ENCODE measurements around the gene PTTG1IP. TPM values are rescaled to one million over a fixed set of nuclear protein-coding genes. Genes with fewer than 3 reads are reported as not detected.

Gene PTTG1IP
- total RNA-seq, 2 experiments from 2014 or later = 80.3 to 82.6 TPM

DNA sequence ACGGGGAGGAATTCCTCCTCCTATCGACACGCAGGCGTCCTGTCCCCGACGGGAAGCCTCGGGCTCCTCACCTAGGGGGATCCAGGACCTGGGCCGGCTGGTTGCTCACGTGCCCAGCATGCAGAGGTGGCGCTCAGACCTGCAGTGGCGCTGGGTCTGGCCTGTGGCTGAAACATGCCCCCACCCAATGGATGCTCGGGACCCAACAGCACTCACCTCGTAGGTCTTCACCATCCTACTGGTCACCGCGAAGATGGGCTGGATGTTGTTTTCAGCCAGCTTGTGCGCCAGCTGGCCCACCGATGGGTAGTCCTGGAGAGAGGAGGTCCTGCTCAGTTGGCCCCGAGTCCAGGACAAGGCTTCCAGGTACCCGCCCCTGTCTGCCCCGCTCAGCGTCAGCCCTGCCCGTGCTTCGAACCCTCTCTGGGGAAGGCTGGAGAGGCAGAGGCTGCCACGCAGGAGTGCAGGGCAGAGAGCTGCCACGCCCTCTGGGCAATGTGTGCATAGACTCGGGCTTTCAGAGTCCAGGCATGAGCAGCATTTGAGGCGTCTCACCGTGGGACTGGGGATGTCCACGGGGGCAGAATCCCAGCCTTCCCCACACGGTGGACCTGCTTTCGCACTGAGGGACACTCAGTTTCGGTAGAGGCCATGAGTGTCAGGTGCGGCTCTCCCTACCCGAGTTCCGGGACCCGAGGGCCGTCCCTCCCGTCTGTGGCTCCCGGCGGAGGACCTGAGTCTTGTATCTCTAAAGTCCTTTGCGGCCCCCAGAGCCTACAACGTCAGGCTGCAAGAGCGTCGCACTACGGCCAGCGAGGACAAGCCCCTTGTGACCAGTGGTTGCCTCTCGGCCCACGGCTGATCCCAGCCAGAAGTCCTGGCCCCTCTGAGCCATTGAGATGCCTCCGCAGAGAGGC is 25.6 kb upstream of the PTTG1IP start:
- H3K36me3 Mint-ChIP-seq (ENCODE audit: low read depth) = peaks cover 75% of the 10 kb centered on the region
- no peak overlapping the region for H3K27ac Mint-ChIP-seq
- ChIA-PET POLR2A (interaction anchor here (1.3 to 5.3 kb wide), 6 partner anchors 7 to 23 kb away, joined by 4 to 38 read pairs (median 9); partner anchors contain the start of gene ITGB2), CTCF (interaction anchor here (1.3 to 2.1 kb wide), 2 partner anchors 12 to 34 kb away, joined by 6 to 8 read pairs; no protein-coding TSS in a partner anchor)
- DNase-seq = no peak
- H3K27me3 Mint-ChIP-seq = no peaks in the 10 kb centered on the region
- H3K4me1 Mint-ChIP-seq = peaks cover 10% of the 10 kb centered on the region
- no peak overlapping the region for H3K4me3 Mint-ChIP-seq
- no peaks in the 10 kb centered on the region for H3K9me3 Mint-ChIP-seq

DNA sequence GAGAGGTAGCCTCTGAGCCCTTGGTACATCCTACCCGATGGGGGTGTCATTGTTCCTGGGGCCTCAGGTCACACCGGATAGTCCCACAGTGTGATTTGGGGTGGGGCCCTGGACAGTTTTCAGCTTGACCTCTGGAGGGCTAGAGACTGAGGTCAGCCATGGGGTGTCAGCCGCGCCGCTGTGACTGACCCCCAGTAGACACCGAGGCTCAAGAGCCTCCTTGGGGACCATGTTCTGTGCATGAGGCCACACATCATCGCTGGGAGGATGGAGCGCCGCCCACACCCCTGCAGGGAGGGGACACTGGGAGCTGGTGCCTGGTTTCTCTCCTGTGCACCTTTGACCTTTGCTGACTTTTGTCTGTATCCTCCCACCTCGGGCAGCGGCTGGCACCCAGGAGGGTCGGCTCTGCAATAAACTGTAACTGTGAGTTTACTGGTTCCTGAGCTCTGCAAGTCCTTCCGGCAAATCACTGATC is 24.6 kb upstream of the PTTG1IP start:
- H3K9me3 Mint-ChIP-seq = no peaks in the 10 kb centered on the region
- H3K27ac Mint-ChIP-seq = no peak overlapping the region
- peaks cover 18% of the 10 kb centered on the region for H3K4me1 Mint-ChIP-seq
- no peaks in the 10 kb centered on the region for H3K27me3 Mint-ChIP-seq
- DNase-seq = no peak
- H3K36me3 Mint-ChIP-seq (ENCODE audit: low read depth) = peaks cover 75% of the 10 kb centered on the region
- CTCF ChIA-PET = interaction anchor here (1.3 to 2.1 kb wide), 2 partner anchors 13 to 35 kb away, joined by 6 to 8 read pairs; no protein-coding TSS in a partner anchor
- POLR2A ChIA-PET = interaction anchor here (0.9 to 5.3 kb wide), 12 partner anchors 8 to 42 kb away, joined by 3 to 38 read pairs (median 8); partner anchors contain the start of genes ITGB2, PTTG1IP and SLX9
- H3K4me3 Mint-ChIP-seq = no peak overlapping the region

DNA sequence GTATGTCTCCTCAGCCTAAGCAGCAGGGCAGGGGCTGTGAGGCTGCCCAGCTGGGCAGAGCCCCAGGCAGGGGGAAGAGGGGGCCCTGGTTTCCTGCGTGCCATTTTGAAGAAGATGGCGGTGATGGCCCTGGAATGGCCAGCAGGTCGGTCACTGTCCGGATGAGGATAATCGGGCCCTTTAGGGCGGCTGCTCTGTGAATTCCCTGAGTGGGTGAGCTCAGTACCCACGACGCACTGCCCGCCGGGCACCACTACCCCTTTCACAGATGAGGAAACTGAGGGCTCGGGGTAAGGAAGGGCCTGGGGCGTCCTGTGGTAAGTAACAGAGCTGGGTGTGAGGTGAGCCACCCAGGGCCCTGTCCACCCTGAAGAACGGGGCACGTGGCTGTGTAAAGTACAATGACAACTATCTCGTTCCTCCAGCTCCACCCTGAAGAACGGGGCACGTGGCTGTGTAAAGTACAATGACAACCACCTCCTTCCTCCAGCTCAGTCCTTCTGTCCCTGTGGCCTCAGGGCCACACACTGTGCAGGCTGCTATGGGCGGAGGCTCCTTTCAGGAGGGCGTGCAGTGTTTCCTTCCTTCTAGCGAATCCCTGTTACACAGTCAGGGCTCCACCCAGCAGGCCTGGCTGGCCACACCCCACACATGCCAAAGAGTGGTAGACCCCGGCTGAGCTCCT is 24.0 kb upstream of the PTTG1IP start:
- no peak for DNase-seq
- Mint-ChIP-seq H3K4me3 (no peak overlapping the region), H3K36me3 (ENCODE audit: low read depth) (peaks cover 75% of the 10 kb centered on the region), H3K27ac (peak overlapping the region; percentile 48), H3K27me3 (no peaks in the 10 kb centered on the region), H3K4me1 (peaks cover 20% of the 10 kb centered on the region), H3K9me3 (no peaks in the 10 kb centered on the region)
- ChIA-PET POLR2A (interaction anchor here (0.9 to 5.3 kb wide), 11 partner anchors 9 to 42 kb away, joined by 3 to 38 read pairs (median 8); partner anchors contain the start of genes ITGB2, PTTG1IP and SLX9), CTCF (interaction anchor here (1.3 to 2.1 kb wide), 2 partner anchors 13 to 35 kb away, joined by 6 to 8 read pairs; no protein-coding TSS in a partner anchor)

DNA sequence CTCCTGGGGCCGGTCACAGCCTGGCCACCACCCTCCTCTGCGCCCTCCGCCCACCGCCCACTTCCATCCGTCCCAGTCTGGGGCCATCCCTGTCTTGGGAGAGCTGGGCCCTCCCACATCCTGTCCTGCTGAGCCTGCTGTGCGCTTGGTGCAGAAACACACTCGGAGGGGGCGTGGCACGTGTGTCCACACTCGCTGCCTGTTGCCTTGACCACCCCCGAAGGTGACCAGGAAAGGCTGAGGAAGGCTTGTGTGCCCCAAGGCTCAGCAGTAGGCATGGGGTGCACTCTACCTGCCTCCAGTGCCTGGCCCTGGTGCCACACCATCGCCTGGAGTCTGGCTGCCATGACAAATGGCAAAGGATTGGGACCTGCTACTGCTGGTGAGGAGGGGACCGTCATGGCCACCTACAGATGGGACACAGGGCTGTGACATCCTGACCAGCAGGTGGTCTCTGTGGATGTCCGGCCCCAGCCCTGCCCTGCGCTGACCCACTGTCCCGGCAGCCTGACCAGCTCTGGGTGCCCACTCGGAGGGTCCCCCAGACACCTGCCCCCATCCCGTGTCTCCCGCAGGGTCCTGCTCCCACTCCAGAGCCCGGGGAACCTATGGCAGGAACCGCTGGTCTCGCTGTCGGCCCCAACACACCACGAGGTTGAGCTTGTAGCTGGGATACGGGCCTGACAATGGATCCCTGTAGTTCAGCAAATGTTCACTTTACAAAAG is 23.2 kb upstream of the PTTG1IP start:
- peaks cover 68% of the 10 kb centered on the region for H3K36me3 Mint-ChIP-seq (ENCODE audit: low read depth)
- no peak overlapping the region for H3K27ac Mint-ChIP-seq
- H3K4me1 Mint-ChIP-seq = peaks cover 20% of the 10 kb centered on the region
- H3K4me3 Mint-ChIP-seq = no peak overlapping the region
- ChIA-PET POLR2A (interaction anchor here (1.0 to 5.3 kb wide), 9 partner anchors 10 to 31 kb away, joined by 3 to 38 read pairs (median 8); partner anchors contain the start of gene PTTG1IP), CTCF (interaction anchor here (0.9 to 2.1 kb wide), 3 partner anchors 14 to 35 kb away, joined by 3 to 8 read pairs (median 3); no protein-coding TSS in a partner anchor)
- no peak for DNase-seq
- H3K27me3 Mint-ChIP-seq = no peaks in the 10 kb centered on the region
- no peaks in the 10 kb centered on the region for H3K9me3 Mint-ChIP-seq

DNA sequence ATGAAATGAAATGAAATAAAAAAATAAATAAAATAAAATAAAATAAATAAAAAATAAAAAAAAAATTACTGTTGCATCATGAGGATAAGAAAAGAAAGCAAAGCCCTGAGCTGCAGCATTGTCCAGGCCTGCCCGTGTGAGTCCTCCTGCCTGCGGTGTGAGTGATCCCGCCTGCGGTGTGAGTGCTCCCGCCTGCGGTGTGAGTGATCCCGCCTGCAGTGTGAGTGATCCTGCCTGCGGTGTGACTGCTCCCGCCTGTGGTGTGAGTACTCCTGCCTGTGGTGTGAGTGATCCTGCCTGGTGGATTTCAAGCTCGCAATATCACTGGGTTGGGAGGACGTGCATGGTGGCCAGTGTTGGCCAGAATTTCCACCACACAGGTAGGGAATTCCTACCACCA is 22.4 kb upstream of the PTTG1IP start:
- H3K27ac Mint-ChIP-seq = no peak overlapping the region
- POLR2A ChIA-PET = interaction anchor here (1.0 to 5.3 kb wide), 5 partner anchors 10 to 24 kb away, joined by 4 to 38 read pairs (median 10); no protein-coding TSS in a partner anchor
- H3K4me1 Mint-ChIP-seq = peaks cover 20% of the 10 kb centered on the region

DNA sequence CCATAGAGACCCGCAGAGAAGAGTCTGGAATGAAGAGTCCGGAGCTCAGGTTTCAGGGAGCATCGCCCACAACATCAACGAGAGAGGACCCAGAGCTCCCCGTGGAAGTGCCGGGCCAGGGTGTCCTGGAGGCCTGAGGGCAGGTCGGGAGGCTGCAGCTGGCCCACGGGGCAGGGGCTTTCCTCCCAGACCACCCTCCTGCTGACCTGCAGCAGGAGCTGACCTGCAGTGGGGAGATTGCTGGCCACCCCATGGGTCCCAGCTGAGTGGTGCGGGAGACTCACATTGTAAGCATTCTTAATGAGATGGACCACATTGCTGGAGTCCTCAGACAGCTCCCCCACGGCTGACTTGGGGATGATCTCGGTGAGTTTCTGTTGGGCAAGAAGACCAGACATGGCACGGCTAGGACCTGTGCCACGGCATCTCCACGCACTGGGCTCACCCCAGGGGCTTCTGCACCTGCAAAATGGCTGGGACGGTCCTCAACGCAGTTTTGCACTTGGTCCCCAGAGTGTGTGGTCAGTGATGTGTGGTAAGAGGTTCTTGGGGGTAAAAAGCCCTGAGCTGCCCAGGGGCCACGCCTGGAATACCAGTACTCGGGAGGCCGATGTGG is 21.3 kb upstream of the PTTG1IP start:
- peaks cover 20% of the 10 kb centered on the region for H3K4me1 Mint-ChIP-seq
- peaks cover 66% of the 10 kb centered on the region for H3K36me3 Mint-ChIP-seq (ENCODE audit: low read depth)
- H3K4me3 Mint-ChIP-seq = no peak overlapping the region
- ChIA-PET CTCF (interaction anchor here (1.0 to 3.4 kb wide), 5 partner anchors 8 to 36 kb away, joined by 3 to 30 read pairs (median 4); partner anchors contain the start of gene PTTG1IP), POLR2A (interaction anchor here (1.4 to 5.3 kb wide), 6 partner anchors 10 to 37 kb away, joined by 5 to 38 read pairs (median 8); partner anchors contain the start of gene PTTG1IP)
- no peaks in the 10 kb centered on the region for H3K9me3 Mint-ChIP-seq
- H3K27me3 Mint-ChIP-seq = no peaks in the 10 kb centered on the region
- peak overlapping the region; percentile 14 for H3K27ac Mint-ChIP-seq
- no peak for DNase-seq

More for the DNA sequence above, 22.4 kb upstream of the PTTG1IP start:
- H3K9me3 Mint-ChIP-seq = no peaks in the 10 kb centered on the region
- H3K27me3 Mint-ChIP-seq = no peaks in the 10 kb centered on the region
- peaks cover 63% of the 10 kb centered on the region for H3K36me3 Mint-ChIP-seq (ENCODE audit: low read depth)
- H3K4me3 Mint-ChIP-seq = no peak overlapping the region
- no peak for DNase-seq
- CTCF ChIA-PET = interaction anchor here (0.9 to 1.4 kb wide), 2 partner anchors 31 to 36 kb away, joined by 3 read pairs; no protein-coding TSS in a partner anchor

DNA sequence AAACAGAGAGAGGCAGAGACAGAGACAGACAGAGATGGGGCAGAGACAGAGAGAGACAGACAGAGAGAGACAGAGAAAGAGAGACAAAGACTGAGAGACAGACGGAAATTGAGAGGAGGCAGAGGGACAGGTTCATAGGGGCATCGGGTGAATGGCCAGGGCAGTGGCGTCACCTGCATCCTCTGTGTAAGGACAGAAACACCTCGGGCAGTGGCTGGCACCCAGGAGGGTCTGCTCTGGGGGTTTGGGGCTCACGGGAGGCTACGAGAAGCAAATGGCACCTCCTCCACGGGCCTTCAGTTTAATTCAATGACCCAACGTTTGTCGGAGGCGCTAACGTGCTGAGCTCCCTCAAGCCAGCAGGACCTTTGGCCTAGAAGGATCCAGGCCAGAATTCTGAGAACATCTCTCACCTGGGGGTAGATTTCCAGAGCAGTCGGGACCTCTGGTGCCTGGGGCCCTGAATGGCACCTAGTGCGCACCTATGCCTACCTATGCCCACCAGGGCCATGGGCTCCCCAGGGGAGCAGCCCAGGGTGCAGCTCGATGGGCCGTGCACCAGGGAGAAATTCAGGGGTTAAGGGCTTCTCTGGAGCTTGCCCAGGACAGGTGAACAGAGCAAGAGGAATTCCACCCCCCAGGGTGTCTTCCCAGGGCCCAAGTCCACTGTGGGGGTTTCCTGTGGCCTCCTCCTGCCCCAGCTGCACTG is 20.6 kb upstream of the PTTG1IP start:
- peaks cover 20% of the 10 kb centered on the region for H3K4me1 Mint-ChIP-seq
- ChIA-PET POLR2A (interaction anchor here (1.0 to 5.3 kb wide), 9 partner anchors 10 to 50 kb away, joined by 3 to 38 read pairs (median 8); partner anchors contain the start of gene PTTG1IP), CTCF (interaction anchor here (1.0 to 3.4 kb wide), 7 partner anchors 8 to 37 kb away, joined by 3 to 30 read pairs (median 4); partner anchors contain the start of gene PTTG1IP)
- H3K36me3 Mint-ChIP-seq (ENCODE audit: low read depth) = peaks cover 63% of the 10 kb centered on the region
- no peak overlapping the region for H3K4me3 Mint-ChIP-seq
- DNase-seq = no peak
- no peaks in the 10 kb centered on the region for H3K27me3 Mint-ChIP-seq
- no peaks in the 10 kb centered on the region for H3K9me3 Mint-ChIP-seq
- H3K27ac Mint-ChIP-seq = peak overlapping the region; percentile 36

DNA sequence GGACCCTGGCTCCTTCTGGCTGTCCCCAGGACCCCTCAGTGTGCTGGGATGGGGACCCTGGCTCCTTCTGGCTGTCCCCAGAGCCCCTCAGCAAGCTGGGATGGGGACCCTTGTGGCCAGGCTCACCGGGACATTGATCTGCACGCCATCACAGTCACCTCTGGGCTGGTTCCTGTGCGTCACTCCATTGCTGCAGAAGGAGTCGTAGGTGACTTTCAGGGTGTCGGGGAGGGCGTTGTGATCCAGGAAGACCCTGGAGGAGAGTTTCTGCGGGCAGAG is 19.7 kb upstream of the PTTG1IP start:
- peak overlapping the region; percentile 36 for H3K27ac Mint-ChIP-seq
- DNase-seq = no peak
- ChIA-PET CTCF (interaction anchor here (1.3 to 3.4 kb wide), 8 partner anchors 17 to 92 kb away, joined by 4 to 30 read pairs (median 6); partner anchors contain the start of genes PTTG1IP and UBE2G2), POLR2A (interaction anchor here (1.0 to 3.2 kb wide), 7 partner anchors 19 to 50 kb away, joined by 3 to 18 read pairs (median 8); partner anchors contain the start of genes PTTG1IP and SLX9)
- no peaks in the 10 kb centered on the region for H3K27me3 Mint-ChIP-seq
- H3K4me3 Mint-ChIP-seq = no peak overlapping the region
- no peaks in the 10 kb centered on the region for H3K9me3 Mint-ChIP-seq
- H3K36me3 Mint-ChIP-seq (ENCODE audit: low read depth) = peaks cover 56% of the 10 kb centered on the region
- H3K4me1 Mint-ChIP-seq = peaks cover 15% of the 10 kb centered on the region

DNA sequence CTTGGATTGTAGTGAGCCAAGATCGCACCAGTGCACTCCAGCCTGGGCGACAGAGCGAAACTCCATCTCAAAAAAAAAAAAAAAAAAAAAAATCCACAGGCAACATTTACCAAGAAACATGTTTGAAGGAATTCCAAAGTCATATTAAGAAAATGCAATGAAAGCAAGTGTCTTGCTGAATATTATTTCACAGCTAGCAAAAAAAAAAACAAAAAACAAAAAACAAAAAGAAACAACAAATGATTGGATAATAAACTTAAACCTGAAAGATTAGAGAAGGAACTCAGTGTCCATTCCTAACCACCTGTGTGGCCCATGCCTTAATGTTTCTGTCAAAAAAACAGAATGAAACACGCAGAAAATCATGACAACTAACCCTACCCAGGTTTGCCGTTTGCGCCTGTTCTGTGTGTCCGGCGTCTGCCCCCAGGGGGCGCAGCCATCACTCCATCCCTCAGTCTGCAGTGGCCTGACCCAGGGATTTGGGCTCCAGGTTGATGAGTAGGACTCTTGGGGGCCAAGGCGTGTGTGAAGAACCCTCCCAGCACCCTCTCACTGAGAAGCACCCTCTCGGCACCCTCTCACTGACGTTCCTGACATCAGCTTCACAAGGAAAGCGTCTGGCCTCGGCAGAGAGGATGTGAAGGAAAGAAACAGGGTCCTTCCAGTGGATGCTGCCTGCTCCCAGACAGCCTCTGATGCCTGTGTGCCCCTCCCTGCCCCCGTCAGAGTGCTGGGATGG is 19.2 kb upstream of the PTTG1IP start:
- H3K4me1 Mint-ChIP-seq = peaks cover 12% of the 10 kb centered on the region
- H3K27ac Mint-ChIP-seq = peak overlapping the region; percentile 44
- peaks cover 55% of the 10 kb centered on the region for H3K36me3 Mint-ChIP-seq (ENCODE audit: low read depth)
- ChIA-PET POLR2A (interaction anchor here (1.0 to 3.2 kb wide), 5 partner anchors 20 to 47 kb away, joined by 4 to 18 read pairs (median 8); partner anchors contain the start of genes PTTG1IP and SLX9), CTCF (interaction anchor here (0.6 to 3.4 kb wide), 19 partner anchors 9 to 1219 kb away, joined by 3 to 30 read pairs (median 5); partner anchors contain the start of genes PTTG1IP, SUMO3 and UBE2G2)
- no peak overlapping the region for H3K4me3 Mint-ChIP-seq
- no peaks in the 10 kb centered on the region for H3K27me3 Mint-ChIP-seq
- H3K9me3 Mint-ChIP-seq = no peaks in the 10 kb centered on the region
- DNase-seq = peak; percentile 81

DNA sequence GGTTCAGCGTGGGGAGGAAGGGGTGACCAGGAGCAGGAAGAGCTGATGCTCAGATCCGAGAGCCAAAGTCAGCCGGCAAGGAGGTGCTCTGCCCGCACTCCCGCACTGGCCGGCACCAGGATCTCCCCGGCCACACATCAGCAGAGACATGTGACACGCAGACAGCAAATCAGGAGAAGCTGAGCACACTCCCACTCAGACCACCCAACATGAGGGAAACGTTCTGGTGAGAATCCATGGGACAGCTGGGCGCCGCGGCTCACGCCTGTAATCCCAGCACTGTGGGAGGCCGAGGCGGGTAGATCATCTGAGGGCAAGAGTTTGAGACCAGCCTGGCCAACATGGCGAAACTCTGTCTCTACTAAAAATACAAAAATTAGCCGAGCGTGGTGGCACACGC is 18.6 kb upstream of the PTTG1IP start:
- H3K9me3 Mint-ChIP-seq = no peaks in the 10 kb centered on the region
- POLR2A ChIA-PET = interaction anchor here (1.0 to 3.2 kb wide), 6 partner anchors 17 to 48 kb away, joined by 4 to 18 read pairs (median 7); partner anchors contain the start of genes PTTG1IP and SLX9

More for the DNA sequence above, 18.6 kb upstream of the PTTG1IP start:
- DNase-seq = no peak
- Mint-ChIP-seq H3K36me3 (ENCODE audit: low read depth) (peaks cover 56% of the 10 kb centered on the region), H3K4me3 (no peak overlapping the region), H3K27me3 (no peaks in the 10 kb centered on the region), H3K27ac (no peak overlapping the region), H3K4me1 (peaks cover 12% of the 10 kb centered on the region)
- CTCF ChIA-PET = interaction anchor here (0.6 to 3.4 kb wide), 19 partner anchors 8 to 1218 kb away, joined by 3 to 30 read pairs (median 5); partner anchors contain the start of genes PTTG1IP, SUMO3 and UBE2G2

Data from activated CD4-positive, alpha-beta memory T cell treated with anti-CD3 and anti-CD28 coated beads, Interleukin-2, amount 10 ng/mL, durations not matched to agents 7 days and 5 days (primary cell).